Activated CD8-positive, alpha-beta memory T cell treated with anti-CD3 and anti-CD28 coated beads for 4 hours (primary cell): ENCODE measurements around the gene VLDLR.
"Not testable (repeated sequence)": the region's sequence is repeated elsewhere in the genome, so short reads cannot be mapped to it uniquely, and the experiment has no call there.

Source experiments
- DNase-seq, 2 donors: peaks; one replicate each; pipeline ENCODE4 v3.0.0-alpha.2; 2020; ENCODE audit warnings: low read depth in 2 of 2

Gene VLDLR

GRCh38 chr9:2663461-2664173 lies 42.0 kb downstream of the VLDLR start:
- no peak for DNase-seq

GRCh38 chr9:2664174-2665065 lies 42.8 kb downstream of the VLDLR start:
- no peak for DNase-seq

GRCh38 chr9:2666569-2666968 lies 45.0 kb downstream of the VLDLR start:
- DNase-seq = no peak

- DNase-seq = no peak
These were observed 51.6 kb downstream of the VLDLR start for GRCh38 chr9:2673161-2673560.

- DNase-seq = no peak
These were observed 52.7 kb downstream of the VLDLR start for GRCh38 chr9:2674141-2674824.

GRCh38 chr9:2675834-2676233 lies 54.2 kb downstream of the VLDLR start:
- no peak for DNase-seq

GRCh38 chr9:2676466-2676865 lies 54.9 kb downstream of the VLDLR start:
- DNase-seq = no peak

GRCh38 chr9:2677915-2678889 lies 56.6 kb downstream of the VLDLR start:
- DNase-seq = no peak

- DNase-seq = no peak
These were observed 57.4 kb downstream of the VLDLR start for GRCh38 chr9:2679011-2679410.

GRCh38 chr9:2681981-2682380 lies 60.4 kb downstream of the VLDLR start:
- DNase-seq = no peak

GRCh38 chr9:2686911-2687310 lies 65.3 kb downstream of the VLDLR start:
- no peak for DNase-seq

GRCh38 chr9:2688636-2689035 lies 67.0 kb downstream of the VLDLR start:
- DNase-seq = no peak

GRCh38 chr9:2691212-2691611 lies 69.6 kb downstream of the VLDLR start:
- DNase-seq = no peak

- DNase-seq = no peak
These were observed 70.0 kb downstream of the VLDLR start for GRCh38 chr9:2691626-2692025.

- DNase-seq = no peak
These were observed 71.5 kb downstream of the VLDLR start for GRCh38 chr9:2693056-2693455.

- no peak for DNase-seq
These were observed 75.9 kb downstream of the VLDLR start for GRCh38 chr9:2697492-2697891.

- no peak for DNase-seq
These were observed 78.8 kb downstream of the VLDLR start for GRCh38 chr9:2700398-2700797.

- no peak for DNase-seq
These were observed 79.4 kb downstream of the VLDLR start for GRCh38 chr9:2700909-2701550.

- DNase-seq = no peak
These were observed 82.9 kb downstream of the VLDLR start for GRCh38 chr9:2704504-2704903.

- DNase-seq = not testable (repeated sequence)
These were observed 85.7 kb downstream of the VLDLR start for GRCh38 chr9:2707256-2707655.
